IMR-90 (cell line): ENCODE results near the gene DNM1. TPM values are rescaled to one million over a fixed set of nuclear protein-coding genes. Genes with fewer than 3 reads are reported as not detected.
A peak's percentile ranks its signal among the peaks of the same experiment; 100 is the strongest.

ENCODE experiments used
- ATAC-seq: fragments of 200-7000 bp; cut with Tn5 transposase; 2 replicates; pipeline ENCODE4 v1.9.1; 2020; ENCODE audit warnings: low read depth, mild to moderate bottlenecking, moderate library complexity
- BruUV-seq: library from RNA; stranded (reverse); fragments of 400-500 nt; replicated peaks from 2 replicates; lab custom pipeline; 2021; lab: Mats Ljungman, UMichigan
- CTCF ChIA-PET: fragments of 300-600 bp; formaldehyde crosslinking; extraction: SDS; loops from one replicate; lab custom pipeline; 2021; ENCODE audit warnings: antibody characterized with exemption; lab: Yijun Ruan, JAX
- POLR2A ChIA-PET: fragments of 300-600 bp; sonication (Branson Sonifier 250); formaldehyde crosslinking; loops from one replicate; lab custom pipeline; 2022; ENCODE audit warnings: antibody characterized with exemption; ENCODE audit not compliant: unreplicated experiment; lab: Charles Lee
- DNase-seq: peaks from one replicate; pipeline ENCODE4 v3.0.0; 2013
- H2AFZ ChIP-seq: replicated peaks from 2 replicates; pipeline ENCODE3; 2013; ENCODE audit warnings: low read length, mild to moderate bottlenecking; ENCODE audit not compliant: poor library complexity
- H2AK5ac ChIP-seq: 2 replicates; pipeline ENCODE4 v1.6.1; 2013; ENCODE audit warnings: low read depth, low read length, inconsistent platforms
- H2AK9ac ChIP-seq: replicated peaks from 2 replicates; pipeline ENCODE3; 2013; ENCODE audit warnings: mild to moderate bottlenecking, low read depth, low read length, moderate library complexity; ENCODE audit not compliant: poor library complexity
- H2BK120ac ChIP-seq: 2 replicates; pipeline ENCODE4 v1.6.1; 2013; ENCODE audit warnings: low read depth, low read length, inconsistent platforms
- H2BK15ac ChIP-seq: 3 replicates; pipeline ENCODE4 v1.6.1; 2013; ENCODE audit warnings: low read depth, low read length, inconsistent platforms
- H2BK20ac ChIP-seq: 2 replicates; pipeline ENCODE4 v1.6.1; 2013; ENCODE audit warnings: low read depth, mild to moderate bottlenecking, inconsistent platforms, low read length, moderate library complexity
- H2BK5ac ChIP-seq: 2 replicates; pipeline ENCODE4 v1.6.1; 2013; ENCODE audit warnings: mild to moderate bottlenecking, low read depth, low read length, inconsistent platforms; ENCODE audit not compliant: poor library complexity, severe bottlenecking
- H3K14ac ChIP-seq: replicated peaks from 2 replicates; pipeline ENCODE4 v1.6.1; 2013; ENCODE audit warnings: low read depth, low read length, inconsistent platforms
- H3K18ac ChIP-seq: 2 replicates; pipeline ENCODE4 v1.6.1; 2013; ENCODE audit warnings: low read depth, low read length, control low read depth
- H3K23ac ChIP-seq: 2 replicates; pipeline ENCODE4 v1.6.1; 2013; ENCODE audit warnings: low read depth, low read length, inconsistent platforms
- H3K27ac ChIP-seq: 2 replicates; pipeline ENCODE4 v1.5.1; 2013; ENCODE audit warnings: mild to moderate bottlenecking, control low read depth, low read length; ENCODE audit not compliant: insufficient read depth
- H3K27me3 ChIP-seq: 2 replicates; pipeline ENCODE4 v1.6.1; 2013; ENCODE audit warnings: low read length; ENCODE audit not compliant: control insufficient read depth, insufficient read depth
- H3K36me3 ChIP-seq: 2 replicates; pipeline ENCODE4 v1.6.1; 2013; ENCODE audit warnings: low read length, mixed read lengths; ENCODE audit not compliant: control insufficient read depth, insufficient read depth
- H3K4ac ChIP-seq: 2 replicates; pipeline ENCODE4 v1.6.1; 2013; ENCODE audit warnings: low read depth, low read length, inconsistent platforms
- H3K4me1 ChIP-seq: 2 replicates; pipeline ENCODE4 v1.6.1; 2013; ENCODE audit warnings: low read length, mixed read lengths; ENCODE audit not compliant: control insufficient read depth, insufficient read depth
- H3K4me2 ChIP-seq: 2 replicates; pipeline ENCODE4 v1.6.1; 2013; ENCODE audit warnings: low read depth, mild to moderate bottlenecking, control low read depth, low read length, moderate library complexity
- H3K4me3 ChIP-seq: 2 replicates; pipeline ENCODE4 v1.5.1; 2013; ENCODE audit warnings: low read depth, mild to moderate bottlenecking, control low read depth, low read length, moderate library complexity; ENCODE audit not compliant: insufficient read depth
- H3K56ac ChIP-seq: 2 replicates; pipeline ENCODE4 v1.6.1; 2013; ENCODE audit warnings: low read length, inconsistent platforms; ENCODE audit not compliant: insufficient read depth; ENCODE audit errors: extremely low read depth
- H3K79me1 ChIP-seq, 2 experiments: 2 replicates each; pipeline ENCODE4 v1.6.1; 2013; ENCODE audit warnings: low read length in 2 of 2, inconsistent platforms in 1 of 2, low read depth in 1 of 2
- H3K9ac ChIP-seq: 2 replicates; pipeline ENCODE4 v1.6.1; 2013; ENCODE audit warnings: low read depth, low read length, control low read depth
- H3K9me1 ChIP-seq: 2 replicates; pipeline ENCODE4 v1.6.1; 2013; ENCODE audit warnings: low read length, inconsistent platforms; ENCODE audit not compliant: insufficient read depth
- H3K9me3 ChIP-seq: 2 replicates; pipeline ENCODE4 v1.6.1; 2013; ENCODE audit warnings: low read length; ENCODE audit not compliant: control insufficient read depth, insufficient read depth
- H4K20me1 ChIP-seq: 2 replicates; pipeline ENCODE4 v1.6.1; 2013; ENCODE audit warnings: low read length, inconsistent platforms; ENCODE audit not compliant: insufficient read depth
- H4K5ac ChIP-seq: 2 replicates; pipeline ENCODE4 v1.6.1; 2013; ENCODE audit warnings: mild to moderate bottlenecking, low read depth, low read length, control low read depth
- H4K8ac ChIP-seq, 2 experiments: 2 replicates each; pipeline ENCODE4 v1.6.1; 2013; ENCODE audit warnings: low read depth in 2 of 2, low read length in 2 of 2, control low read depth in 1 of 2, inconsistent platforms in 1 of 2
- H4K91ac ChIP-seq: 2 replicates; pipeline ENCODE4 v1.6.1; 2013; ENCODE audit warnings: low read depth, low read length, inconsistent platforms; ENCODE audit not compliant: insufficient read depth
- CEBPB ChIP-seq: IDR thresholded peaks from 2 replicates; pipeline ENCODE4 v1.6.1; 2012; ENCODE audit warnings: low read depth, low read length, improper control_type of control experiment
- MXI1 ChIP-seq: IDR thresholded peaks from 2 replicates; pipeline ENCODE4 v1.6.1; 2012; ENCODE audit warnings: low read depth, mild to moderate bottlenecking, low read length, moderate library complexity, borderline replicate concordance
- WGBS, 2 experiments: methylation state at CpG; one replicate each; pipeline versions ENCODE4 v1.1.5 to v1.1.7; 2013; ENCODE audit warnings: missing lambda C conversion rate in 2 of 2; ENCODE audit not compliant: insufficient read length in 1 of 2; ENCODE audit errors: extremely low coverage in 2 of 2; 5-methylcytosine and 5-hydroxymethylcytosine counted together
- dilution Hi-C: fragments of 300-500 bp; cut with HindIII; formaldehyde crosslinking; loops from one replicate; pipeline ENCODE4 v1.14.3; 2018; ENCODE audit warnings: low sequenced_read_pairs; ENCODE audit not compliant: unreplicated experiment
- in situ Hi-C: fragments of 300-500 bp; cut with MboI; formaldehyde crosslinking; loops from 3 replicates; pipeline ENCODE4 v1.14.3; 2019; ENCODE audit warnings: low sequenced_read_pairs, inconsistent platforms, mixed read lengths
- intact Hi-C: fragments of 100-400 bp; cut with micrococcal nuclease; formaldehyde crosslinking; loops from 2 replicates; pipeline ENCODE4 v1.10.0; 2022
- polyA plus RNA-seq, 3 experiments: library from polyadenylated mRNA; depleted of rRNA; stranded (reverse); fragments of >200 nt; gene quantifications; 2 replicates each; pipeline ENCODE4 v1.2.3, GENCODE V29; 2012; ENCODE audit warnings: low replicate concordance in 1 of 3
- total RNA-seq: library from RNA; depleted of rRNA; stranded (reverse); fragments of >200 nt; gene quantifications from 2 replicates; pipeline ENCODE4 v1.2.3, GENCODE V29; 2012

DNM1 gene
- total and polyA plus RNA-seq, 2 of the 4 experiments (the other 2 are of a cell fraction) = 13.6 to 17.7 TPM

GRCh38 chr9:128245421-128246151 lies 42.4 kb downstream of the DNM1 start:
- TF ChIP-seq CEBPB (no peak), MXI1 (peak; percentile 47; the same call in 1 of the 2 replicates)
- peak overlapping the region; percentile 43; the same call in 1 of the 2 replicates for H3K56ac ChIP-seq
- peak overlapping the region; percentile 51 for H3K27ac ChIP-seq
- H2AFZ ChIP-seq = peak overlapping the region; percentile 93
- H3K9me1 ChIP-seq = peaks cover 23% of the 10 kb centered on the region
- CTCF ChIA-PET = no interaction called here
- H3K14ac ChIP-seq = peak overlapping the region; percentile 99
- peak overlapping the region; percentile 99 for H2BK15ac ChIP-seq
- peak overlapping the region; percentile 91 to 99 for H4K8ac ChIP-seq
- peak overlapping the region; percentile 99 for H3K4ac ChIP-seq
- peak overlapping the region; percentile 62 for H4K5ac ChIP-seq
- H3K4me3 ChIP-seq = no peak overlapping the region
- H2BK120ac ChIP-seq = peak overlapping the region; percentile 85
- POLR2A ChIA-PET = no interaction called here
- DNase-seq = peak; percentile 81
- peaks cover 0 to 15% of the 10 kb centered on the region in 2 experiments; a peak in 2 of 4 replicates for H3K79me1 ChIP-seq
- dilution Hi-C loops (no loop called here), in situ Hi-C loops (no loop called here), intact Hi-C loops (no loop called here)
- H3K23ac ChIP-seq = peak overlapping the region; percentile 96
- ATAC-seq = peak; percentile 47
- H3K9ac ChIP-seq = peak overlapping the region; percentile 30
- no peaks in the 10 kb centered on the region for H3K36me3 ChIP-seq
- WGBS, 2 experiments = 27% methylated on average over 3 of the region's 13 CpGs; no CpG with 5 or more reads in 1 of the 2 experiments
- peak overlapping the region; percentile 95 for H2AK9ac ChIP-seq
- H2BK5ac ChIP-seq = peak overlapping the region; percentile 72
- peak overlapping the region; percentile 99 for H2AK5ac ChIP-seq
- H3K4me2 ChIP-seq = peak overlapping the region; percentile 3
- H2BK20ac ChIP-seq = peak overlapping the region; percentile 66
- no peaks in the 10 kb centered on the region for H3K27me3 ChIP-seq
- H3K18ac ChIP-seq = peak overlapping the region; percentile 16
- H4K20me1 ChIP-seq = no peaks in the 10 kb centered on the region
- peak overlapping the region; percentile 88 for H4K91ac ChIP-seq
- no peaks in the 10 kb centered on the region for H3K9me3 ChIP-seq
- H3K4me1 ChIP-seq = peaks cover 26% of the 10 kb centered on the region
- no TSS peak for BruUV-seq
